ENCODE data around the gene RNF43. TPM values are rescaled to one million over a fixed set of nuclear protein-coding genes. Genes with fewer than 3 reads are reported as not detected.

Gene RNF43
- total and polyA plus RNA-seq, 2 experiments from 2014 or later, result under 0.01 to 0.23 TPM

GRCh38 chr17:58394534-58395223, 22.7 kb downstream of the RNF43 start:
- in situ Hi-C loops (cut with MboI), result no loop called here
- H3K9ac ChIP-seq, result no peak overlapping the region
- no peaks in the 10 kb centered on the region for H3K9me3 ChIP-seq (ENCODE audit: low read depth)
- H3K4me3 ChIP-seq, result no peak overlapping the region
- no peak overlapping the region for H3K27ac ChIP-seq
- no peaks in the 10 kb centered on the region for H3K36me3 ChIP-seq (ENCODE audit: low read depth)
- H2AFZ ChIP-seq, result no peak overlapping the region
- no peak for DNase-seq
- H3K9me2 ChIP-seq (ENCODE audit: insufficient read depth), result no peaks in the 10 kb centered on the region
- no peaks in the 10 kb centered on the region for H3F3A ChIP-seq (ENCODE audit: insufficient read depth)
- H3K4me2 ChIP-seq (ENCODE audit: unreplicated experiment), result no peak overlapping the region
- 30 to 34% methylated on average over 3 of the region's 3 CpGs for WGBS, 2 experiments (ENCODE audit: low coverage in 1 of 2, low lambda C conversion rate in 2 of 2, missing lambda C conversion rate in 2 of 2)
- no peaks in the 10 kb centered on the region for H3K79me2 ChIP-seq (ENCODE audit: insufficient read depth)
- no peaks in the 10 kb centered on the region for H3K4me1 ChIP-seq (ENCODE audit: insufficient read depth)
- TF ChIP-seq EZH2phosphoT487 (IDR thresholded peaks at IDR 0.05; ENCODE audit: insufficient read depth, low read depth), result no peak
- no peak for TF ChIP-seq EZH2 (IDR thresholded peaks at IDR 0.05; ENCODE audit: insufficient read depth, poor library complexity, severe bottlenecking)
- no peaks in the 10 kb centered on the region for H4K20me1 ChIP-seq (ENCODE audit: insufficient read depth)
- H3K27me3 ChIP-seq (replicated peaks; ENCODE audit: insufficient read depth), result peaks cover 84% of the 10 kb centered on the region

GRCh38 chr17:58391302-58391984, 25.9 kb downstream of the RNF43 start:
- H3K79me2 ChIP-seq (ENCODE audit: insufficient read depth), result no peaks in the 10 kb centered on the region
- no peak overlapping the region for H3K4me2 ChIP-seq (ENCODE audit: unreplicated experiment)
- no peak overlapping the region for H2AFZ ChIP-seq
- no peak overlapping the region for H3K4me3 ChIP-seq
- in situ Hi-C loops (cut with MboI), result no loop called here
- 19 to 28% methylated on average over 10 of the region's 10 CpGs for WGBS, 2 experiments (ENCODE audit: low coverage in 1 of 2, low lambda C conversion rate in 2 of 2, missing lambda C conversion rate in 2 of 2)
- H3K9me3 ChIP-seq (ENCODE audit: low read depth), result no peaks in the 10 kb centered on the region
- H3K9ac ChIP-seq, result no peak overlapping the region
- H3K27ac ChIP-seq, result no peak overlapping the region
- H4K20me1 ChIP-seq (ENCODE audit: insufficient read depth), result no peaks in the 10 kb centered on the region
- no peak for DNase-seq
- no peaks in the 10 kb centered on the region for H3K36me3 ChIP-seq (ENCODE audit: low read depth)
- no peak for TF ChIP-seq EZH2 (IDR thresholded peaks at IDR 0.05; ENCODE audit: insufficient read depth, poor library complexity, severe bottlenecking)
- no peak for TF ChIP-seq EZH2phosphoT487 (IDR thresholded peaks at IDR 0.05; ENCODE audit: insufficient read depth, low read depth)
- no peaks in the 10 kb centered on the region for H3K9me2 ChIP-seq (ENCODE audit: insufficient read depth)
- H3F3A ChIP-seq (ENCODE audit: insufficient read depth), result no peaks in the 10 kb centered on the region
- H3K4me1 ChIP-seq (ENCODE audit: insufficient read depth), result no peaks in the 10 kb centered on the region
- peaks cover 71% of the 10 kb centered on the region for H3K27me3 ChIP-seq (replicated peaks; ENCODE audit: insufficient read depth)

GRCh38 chr17:58390884-58391283, 26.4 kb downstream of the RNF43 start:
- in situ Hi-C loops (cut with MboI), result no loop called here
- Histone ChIP-seq H3K9me3 (ENCODE audit: low read depth) (no peaks in the 10 kb centered on the region), H3K79me2 (ENCODE audit: insufficient read depth) (no peaks in the 10 kb centered on the region), H4K20me1 (ENCODE audit: insufficient read depth) (no peaks in the 10 kb centered on the region), H3K4me3 (no peak overlapping the region), H3K4me2 (ENCODE audit: unreplicated experiment) (no peak overlapping the region), H3K4me1 (ENCODE audit: insufficient read depth) (no peaks in the 10 kb centered on the region), H3F3A (ENCODE audit: insufficient read depth) (no peaks in the 10 kb centered on the region), H3K9ac (no peak overlapping the region), H3K27me3 (replicated peaks; ENCODE audit: insufficient read depth) (peaks cover 66% of the 10 kb centered on the region), H3K9me2 (ENCODE audit: insufficient read depth) (no peaks in the 10 kb centered on the region), H3K36me3 (ENCODE audit: low read depth) (no peaks in the 10 kb centered on the region), H3K27ac (no peak overlapping the region), H2AFZ (no peak overlapping the region)
- no peak for DNase-seq
- 22 to 31% methylated on average over 2 of the region's 2 CpGs for WGBS, 2 experiments (ENCODE audit: low coverage in 1 of 2, low lambda C conversion rate in 2 of 2, missing lambda C conversion rate in 2 of 2)
- no peak for TF ChIP-seq EZH2 (IDR thresholded peaks at IDR 0.05; ENCODE audit: insufficient read depth, poor library complexity, severe bottlenecking)
- TF ChIP-seq EZH2phosphoT487 (IDR thresholded peaks at IDR 0.05; ENCODE audit: insufficient read depth, low read depth), result no peak

- in situ Hi-C loops (cut with MboI), result no loop called here
- DNase-seq, result no peak
- Histone ChIP-seq H2AFZ (no peak overlapping the region), H3K27ac (no peak overlapping the region), H3K79me2 (ENCODE audit: insufficient read depth) (no peaks in the 10 kb centered on the region), H3K9ac (no peak overlapping the region), H3K4me1 (ENCODE audit: insufficient read depth) (no peaks in the 10 kb centered on the region), H3F3A (ENCODE audit: insufficient read depth) (no peaks in the 10 kb centered on the region), H3K9me2 (ENCODE audit: insufficient read depth) (no peaks in the 10 kb centered on the region), H3K4me3 (no peak overlapping the region), H3K27me3 (replicated peaks; ENCODE audit: insufficient read depth) (peaks cover 58% of the 10 kb centered on the region), H4K20me1 (ENCODE audit: insufficient read depth) (no peaks in the 10 kb centered on the region), H3K36me3 (ENCODE audit: low read depth) (no peaks in the 10 kb centered on the region), H3K4me2 (ENCODE audit: unreplicated experiment) (no peak overlapping the region), H3K9me3 (ENCODE audit: low read depth) (no peaks in the 10 kb centered on the region)
- TF ChIP-seq EZH2phosphoT487 (IDR thresholded peaks at IDR 0.05; ENCODE audit: insufficient read depth, low read depth) (no peak), EZH2 (IDR thresholded peaks at IDR 0.05; ENCODE audit: insufficient read depth, poor library complexity, severe bottlenecking) (no peak)
- 21 to 22% methylated on average over 3 of the region's 3 CpGs for WGBS, 2 experiments (ENCODE audit: low coverage in 1 of 2, low lambda C conversion rate in 2 of 2, missing lambda C conversion rate in 2 of 2)
These were observed 28.8 kb downstream of the RNF43 start for GRCh38 chr17:58388302-58389190.

Measured in GM23248 (cell line).